Activated T-cell treated with anti-CD3 and anti-CD28 coated beads for 48 hours (primary cell): ENCODE measurements around the gene WWOX.

Experiments
- DNase-seq: peaks from one replicate; pipeline ENCODE4 v3.0.0-alpha.2; 2020; ENCODE audit warnings: low read depth

Gene WWOX

GRCh38 chr16:78105517-78105916, 6.1 kb downstream of the WWOX start:
- no peak for DNase-seq

GRCh38 chr16:78106686-78107085, 7.2 kb downstream of the WWOX start:
- DNase-seq: no peak

GRCh38 chr16:78108451-78108850, 9.0 kb downstream of the WWOX start:
- no peak for DNase-seq

GRCh38 chr16:78113258-78113657, 13.8 kb downstream of the WWOX start:
- DNase-seq: no peak

- no peak for DNase-seq
Observed at GRCh38 chr16:78115659-78116058, 16.2 kb downstream of the WWOX start.

GRCh38 chr16:78116946-78117345, 17.5 kb downstream of the WWOX start:
- no peak for DNase-seq

GRCh38 chr16:78117391-78117790, 17.9 kb downstream of the WWOX start:
- DNase-seq: no peak

- DNase-seq: no peak
Observed at GRCh38 chr16:78118469-78119025, 19.1 kb downstream of the WWOX start.

- no peak for DNase-seq
Observed at GRCh38 chr16:78122774-78123315, 23.4 kb downstream of the WWOX start.

- DNase-seq: no peak
Observed at GRCh38 chr16:78125112-78125844, 25.8 kb downstream of the WWOX start.

- DNase-seq: no peak
Observed at GRCh38 chr16:78126662-78127061, 27.2 kb downstream of the WWOX start.

GRCh38 chr16:78127130-78127529, 27.7 kb downstream of the WWOX start:
- DNase-seq: no peak

- no peak for DNase-seq
Observed at GRCh38 chr16:78128913-78129312, 29.5 kb downstream of the WWOX start.

- no peak for DNase-seq
Observed at GRCh38 chr16:78129349-78129748, 29.9 kb downstream of the WWOX start.

- DNase-seq: no peak
Observed at GRCh38 chr16:78130083-78130608, 30.7 kb downstream of the WWOX start.

- DNase-seq: no peak
Observed at GRCh38 chr16:78130950-78131349, 31.5 kb downstream of the WWOX start.

GRCh38 chr16:78133919-78134318, 34.5 kb downstream of the WWOX start:
- DNase-seq: no peak

- no peak for DNase-seq
Observed at GRCh38 chr16:78134944-78135619, 35.6 kb downstream of the WWOX start.

GRCh38 chr16:78137179-78137578, 37.7 kb downstream of the WWOX start:
- DNase-seq: no peak

GRCh38 chr16:78137782-78138616, 38.5 kb downstream of the WWOX start:
- DNase-seq: no peak

- no peak for DNase-seq
Observed at GRCh38 chr16:78140818-78141466, 41.5 kb downstream of the WWOX start.
